22Rv1 (cell line): ENCODE results near the gene ALG1.

Experiments used
- ZFX ChIP-seq: fragments of 450-650 bp; IDR thresholded peaks from 2 replicates; pipeline ENCODE4 v1.6.1; 2017; ENCODE audit warnings: antibody characterized with exemption, borderline replicate concordance
- TF ChIP-seq, protein P1 (sequence below): fragments of 450-650 bp; IDR thresholded peaks from 2 replicates; pipeline ENCODE4 v1.5.1; 2017; ENCODE audit warnings: mild to moderate bottlenecking

DNA sequence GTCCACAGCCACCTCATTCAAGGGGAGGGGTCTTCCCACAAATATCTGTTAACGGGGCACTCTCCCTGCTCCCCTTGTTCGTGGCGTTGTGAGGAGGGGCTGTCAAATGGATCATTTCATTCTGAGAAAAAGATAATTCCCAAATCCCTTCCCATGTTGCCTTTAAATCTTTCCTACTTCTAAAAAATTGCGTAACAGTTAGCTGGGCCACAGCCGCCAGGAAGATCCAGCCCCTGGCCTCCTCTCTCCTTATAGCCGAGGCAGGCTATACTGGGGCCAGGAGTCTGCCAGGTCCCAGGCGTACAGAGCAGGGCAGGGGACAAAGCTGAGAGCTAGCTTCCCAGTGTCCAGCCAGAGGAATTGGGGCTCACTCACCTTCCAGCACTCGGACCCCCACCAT, 6.3 kb upstream of the ALG1 start:
- TF ChIP-seq, protein P1, sequence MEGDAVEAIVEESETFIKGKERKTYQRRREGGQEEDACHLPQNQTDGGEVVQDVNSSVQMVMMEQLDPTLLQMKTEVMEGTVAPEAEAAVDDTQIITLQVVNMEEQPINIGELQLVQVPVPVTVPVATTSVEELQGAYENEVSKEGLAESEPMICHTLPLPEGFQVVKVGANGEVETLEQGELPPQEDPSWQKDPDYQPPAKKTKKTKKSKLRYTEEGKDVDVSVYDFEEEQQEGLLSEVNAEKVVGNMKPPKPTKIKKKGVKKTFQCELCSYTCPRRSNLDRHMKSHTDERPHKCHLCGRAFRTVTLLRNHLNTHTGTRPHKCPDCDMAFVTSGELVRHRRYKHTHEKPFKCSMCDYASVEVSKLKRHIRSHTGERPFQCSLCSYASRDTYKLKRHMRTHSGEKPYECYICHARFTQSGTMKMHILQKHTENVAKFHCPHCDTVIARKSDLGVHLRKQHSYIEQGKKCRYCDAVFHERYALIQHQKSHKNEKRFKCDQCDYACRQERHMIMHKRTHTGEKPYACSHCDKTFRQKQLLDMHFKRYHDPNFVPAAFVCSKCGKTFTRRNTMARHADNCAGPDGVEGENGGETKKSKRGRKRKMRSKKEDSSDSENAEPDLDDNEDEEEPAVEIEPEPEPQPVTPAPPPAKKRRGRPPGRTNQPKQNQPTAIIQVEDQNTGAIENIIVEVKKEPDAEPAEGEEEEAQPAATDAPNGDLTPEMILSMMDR: no peak
- no peak for TF ChIP-seq ZFX
